IMR-90 (cell line): ENCODE data around the gene COA5. TPM values are rescaled to one million over a fixed set of nuclear protein-coding genes. Genes with fewer than 3 reads are reported as not detected.

Experiments used
- ATAC-seq: fragments of 200-7000 bp; cut with Tn5 transposase; 2 replicates; pipeline ENCODE4 v1.9.1; 2020; ENCODE audit warnings: low read depth, mild to moderate bottlenecking, moderate library complexity
- BruUV-seq: library from RNA; stranded (reverse); fragments of 400-500 nt; replicated peaks from 2 replicates; lab custom pipeline; 2021; lab: Mats Ljungman, UMichigan
- CTCF ChIA-PET: fragments of 300-600 bp; formaldehyde crosslinking; extraction: SDS; loops from one replicate; lab custom pipeline; 2021; ENCODE audit warnings: antibody characterized with exemption; lab: Yijun Ruan, JAX
- POLR2A ChIA-PET: fragments of 300-600 bp; sonication (Branson Sonifier 250); formaldehyde crosslinking; loops from one replicate; lab custom pipeline; 2022; ENCODE audit warnings: antibody characterized with exemption; ENCODE audit not compliant: unreplicated experiment; lab: Charles Lee
- DNase-seq: peaks from one replicate; pipeline ENCODE4 v3.0.0; 2013
- H2AFZ ChIP-seq: replicated peaks from 2 replicates; pipeline ENCODE3; 2013; ENCODE audit warnings: low read length, mild to moderate bottlenecking; ENCODE audit not compliant: poor library complexity
- H2AK5ac ChIP-seq: 2 replicates; pipeline ENCODE4 v1.6.1; 2013; ENCODE audit warnings: low read depth, low read length, inconsistent platforms
- H2AK9ac ChIP-seq: replicated peaks from 2 replicates; pipeline ENCODE3; 2013; ENCODE audit warnings: mild to moderate bottlenecking, low read depth, low read length, moderate library complexity; ENCODE audit not compliant: poor library complexity
- H2BK120ac ChIP-seq: 2 replicates; pipeline ENCODE4 v1.6.1; 2013; ENCODE audit warnings: low read depth, low read length, inconsistent platforms
- H2BK15ac ChIP-seq: 3 replicates; pipeline ENCODE4 v1.6.1; 2013; ENCODE audit warnings: low read depth, low read length, inconsistent platforms
- H2BK20ac ChIP-seq: 2 replicates; pipeline ENCODE4 v1.6.1; 2013; ENCODE audit warnings: low read depth, mild to moderate bottlenecking, inconsistent platforms, low read length, moderate library complexity
- H2BK5ac ChIP-seq: 2 replicates; pipeline ENCODE4 v1.6.1; 2013; ENCODE audit warnings: mild to moderate bottlenecking, low read depth, low read length, inconsistent platforms; ENCODE audit not compliant: poor library complexity, severe bottlenecking
- H3K14ac ChIP-seq: replicated peaks from 2 replicates; pipeline ENCODE4 v1.6.1; 2013; ENCODE audit warnings: low read depth, low read length, inconsistent platforms
- H3K18ac ChIP-seq: 2 replicates; pipeline ENCODE4 v1.6.1; 2013; ENCODE audit warnings: low read depth, low read length, control low read depth
- H3K23ac ChIP-seq: 2 replicates; pipeline ENCODE4 v1.6.1; 2013; ENCODE audit warnings: low read depth, low read length, inconsistent platforms
- H3K27ac ChIP-seq: 2 replicates; pipeline ENCODE4 v1.5.1; 2013; ENCODE audit warnings: mild to moderate bottlenecking, control low read depth, low read length; ENCODE audit not compliant: insufficient read depth
- H3K27me3 ChIP-seq: 2 replicates; pipeline ENCODE4 v1.6.1; 2013; ENCODE audit warnings: low read length; ENCODE audit not compliant: control insufficient read depth, insufficient read depth
- H3K36me3 ChIP-seq: 2 replicates; pipeline ENCODE4 v1.6.1; 2013; ENCODE audit warnings: low read length, mixed read lengths; ENCODE audit not compliant: control insufficient read depth, insufficient read depth
- H3K4ac ChIP-seq: 2 replicates; pipeline ENCODE4 v1.6.1; 2013; ENCODE audit warnings: low read depth, low read length, inconsistent platforms
- H3K4me1 ChIP-seq: 2 replicates; pipeline ENCODE4 v1.6.1; 2013; ENCODE audit warnings: low read length, mixed read lengths; ENCODE audit not compliant: control insufficient read depth, insufficient read depth
- H3K4me2 ChIP-seq: 2 replicates; pipeline ENCODE4 v1.6.1; 2013; ENCODE audit warnings: low read depth, mild to moderate bottlenecking, control low read depth, low read length, moderate library complexity
- H3K4me3 ChIP-seq: 2 replicates; pipeline ENCODE4 v1.5.1; 2013; ENCODE audit warnings: low read depth, mild to moderate bottlenecking, control low read depth, low read length, moderate library complexity; ENCODE audit not compliant: insufficient read depth
- H3K56ac ChIP-seq: 2 replicates; pipeline ENCODE4 v1.6.1; 2013; ENCODE audit warnings: low read length, inconsistent platforms; ENCODE audit not compliant: insufficient read depth; ENCODE audit errors: extremely low read depth
- H3K79me1 ChIP-seq, 2 experiments: 2 replicates each; pipeline ENCODE4 v1.6.1; 2013; ENCODE audit warnings: low read length in 2 of 2, inconsistent platforms in 1 of 2, low read depth in 1 of 2
- H3K9ac ChIP-seq: 2 replicates; pipeline ENCODE4 v1.6.1; 2013; ENCODE audit warnings: low read depth, low read length, control low read depth
- H3K9me1 ChIP-seq: 2 replicates; pipeline ENCODE4 v1.6.1; 2013; ENCODE audit warnings: low read length, inconsistent platforms; ENCODE audit not compliant: insufficient read depth
- H3K9me3 ChIP-seq: 2 replicates; pipeline ENCODE4 v1.6.1; 2013; ENCODE audit warnings: low read length; ENCODE audit not compliant: control insufficient read depth, insufficient read depth
- H4K20me1 ChIP-seq: 2 replicates; pipeline ENCODE4 v1.6.1; 2013; ENCODE audit warnings: low read length, inconsistent platforms; ENCODE audit not compliant: insufficient read depth
- H4K5ac ChIP-seq: 2 replicates; pipeline ENCODE4 v1.6.1; 2013; ENCODE audit warnings: mild to moderate bottlenecking, low read depth, low read length, control low read depth
- H4K8ac ChIP-seq, 2 experiments: 2 replicates each; pipeline ENCODE4 v1.6.1; 2013; ENCODE audit warnings: low read depth in 2 of 2, low read length in 2 of 2, control low read depth in 1 of 2, inconsistent platforms in 1 of 2
- H4K91ac ChIP-seq: 2 replicates; pipeline ENCODE4 v1.6.1; 2013; ENCODE audit warnings: low read depth, low read length, inconsistent platforms; ENCODE audit not compliant: insufficient read depth
- BHLHE40 ChIP-seq: fragments of 150-350 bp; IDR thresholded peaks from 2 replicates; pipeline ENCODE4 v1.6.1; 2016; ENCODE audit warnings: mild to moderate bottlenecking, low read depth, low read length
- CEBPB ChIP-seq: IDR thresholded peaks from 2 replicates; pipeline ENCODE4 v1.6.1; 2012; ENCODE audit warnings: low read depth, low read length, improper control_type of control experiment
- CHD1 ChIP-seq: IDR thresholded peaks from 2 replicates; pipeline ENCODE4 v1.6.1; 2012; ENCODE audit warnings: low read depth, low read length, improper control_type of control experiment
- CTCF ChIP-seq: conservative IDR thresholded peaks from 2 replicates; pipeline ENCODE4 v1.5.1; 2012; ENCODE audit warnings: mild to moderate bottlenecking, low read depth, low read length, improper control_type of control experiment
- ELK1 ChIP-seq: fragments of 150-350 bp; IDR thresholded peaks from 2 replicates; pipeline ENCODE4 v1.6.1; 2016; ENCODE audit warnings: low read depth, mild to moderate bottlenecking, low read length, moderate library complexity, borderline replicate concordance
- FOS ChIP-seq: fragments of 150-350 bp; IDR thresholded peaks from 2 replicates; pipeline ENCODE4 v1.6.1; 2016; ENCODE audit warnings: low read depth, low read length
- MAFK ChIP-seq: IDR thresholded peaks from 2 replicates; pipeline ENCODE4 v1.6.1; 2012; ENCODE audit warnings: low read depth, low read length, improper control_type of control experiment
- MAZ ChIP-seq: IDR thresholded peaks from 2 replicates; pipeline ENCODE4 v1.6.1; 2012; ENCODE audit warnings: low read depth, mild to moderate bottlenecking, low read length, improper control_type of control experiment, moderate library complexity, borderline replicate concordance
- MXI1 ChIP-seq: IDR thresholded peaks from 2 replicates; pipeline ENCODE4 v1.6.1; 2012; ENCODE audit warnings: low read depth, mild to moderate bottlenecking, low read length, moderate library complexity, borderline replicate concordance
- NFE2L2 ChIP-seq: fragments of 150-350 bp; IDR thresholded peaks from 2 replicates; pipeline ENCODE4 v1.6.1; 2016; ENCODE audit warnings: low read depth, mild to moderate bottlenecking, low read length
- POLR2A ChIP-seq: IDR thresholded peaks from 2 replicates; pipeline ENCODE4 v1.6.1; 2012; ENCODE audit warnings: mild to moderate bottlenecking, low read depth, low read length
- RAD21 ChIP-seq: IDR thresholded peaks from 2 replicates; pipeline ENCODE4 v1.6.1; 2012; ENCODE audit warnings: low read length, improper control_type of control experiment
- RCOR1 ChIP-seq: IDR thresholded peaks from 2 replicates; pipeline ENCODE4 v1.6.1; 2012; ENCODE audit warnings: mild to moderate bottlenecking, low read length, improper control_type of control experiment; ENCODE audit not compliant: insufficient replicate concordance
- RFX5 ChIP-seq: IDR thresholded peaks from 2 replicates; pipeline ENCODE4 v1.8.0; 2012; ENCODE audit warnings: low read depth, mild to moderate bottlenecking, low read length, moderate library complexity
- SMC3 ChIP-seq: fragments of 150-350 bp; IDR thresholded peaks from 2 replicates; pipeline ENCODE4 v1.6.1; 2016; ENCODE audit warnings: low read depth, mild to moderate bottlenecking, antibody characterized with exemption, low read length, moderate library complexity
- USF2 ChIP-seq: fragments of 150-350 bp; IDR thresholded peaks from 2 replicates; pipeline ENCODE4 v1.6.1; 2017; ENCODE audit warnings: mild to moderate bottlenecking, antibody characterized with exemption, low read length, low read depth
- WGBS, 2 experiments: methylation state at CpG; one replicate each; pipeline versions ENCODE4 v1.1.5 to v1.1.7; 2013; ENCODE audit warnings: missing lambda C conversion rate in 2 of 2; ENCODE audit not compliant: insufficient read length in 1 of 2; ENCODE audit errors: extremely low coverage in 2 of 2; 5-methylcytosine and 5-hydroxymethylcytosine counted together
- dilution Hi-C: fragments of 300-500 bp; cut with HindIII; formaldehyde crosslinking; loops from one replicate; pipeline ENCODE4 v1.14.3; 2018; ENCODE audit warnings: low sequenced_read_pairs; ENCODE audit not compliant: unreplicated experiment
- in situ Hi-C: fragments of 300-500 bp; cut with MboI; formaldehyde crosslinking; loops from 3 replicates; pipeline ENCODE4 v1.14.3; 2019; ENCODE audit warnings: low sequenced_read_pairs, inconsistent platforms, mixed read lengths
- intact Hi-C: fragments of 100-400 bp; cut with micrococcal nuclease; formaldehyde crosslinking; loops from 2 replicates; pipeline ENCODE4 v1.10.0; 2022
- polyA plus RNA-seq, 3 experiments: library from polyadenylated mRNA; depleted of rRNA; stranded (reverse); fragments of >200 nt; gene quantifications; 2 replicates each; pipeline ENCODE4 v1.2.3, GENCODE V29; 2012; ENCODE audit warnings: low replicate concordance in 1 of 3
- total RNA-seq: library from RNA; depleted of rRNA; stranded (reverse); fragments of >200 nt; gene quantifications from 2 replicates; pipeline ENCODE4 v1.2.3, GENCODE V29; 2012

Gene COA5
- total and polyA plus RNA-seq, 2 of the 4 experiments (the other 2 are of a cell fraction) = 8.4 to 14.2 TPM

- CTCF ChIA-PET = interaction anchor here (1.0 to 1.6 kb wide), 14 partner anchors 11 to 1625 kb away, joined by 3 to 20 read pairs (median 4); no protein-coding TSS in a partner anchor
- peaks cover 2% of the 10 kb centered on the region for H3K27me3 ChIP-seq
- WGBS, 2 experiments = no CpG with 5 or more reads among the region's 1 CpG
- H3K14ac ChIP-seq = no peak overlapping the region
- no peak overlapping the region for H2AFZ ChIP-seq
- no peak overlapping the region for H2BK15ac ChIP-seq
- H3K27ac ChIP-seq = no peak overlapping the region
- DNase-seq (no peak), ATAC-seq (no peak)
- H3K56ac ChIP-seq = no peak overlapping the region
- no peak overlapping the region for H2AK5ac ChIP-seq
- no peak overlapping the region for H3K18ac ChIP-seq
- no peaks in the 10 kb centered on the region for H3K36me3 ChIP-seq
- intact Hi-C loops (loop anchor here (1.0 to 10.0 kb wide), 3 partner anchors 187 to 1615 kb away; no protein-coding TSS in a partner anchor), dilution Hi-C loops (no loop called here), in situ Hi-C loops (loop anchor here (5.0 to 25.0 kb wide), 3 partner anchors 195 to 862 kb away; no protein-coding TSS in a partner anchor)
- H3K4me1 ChIP-seq = no peaks in the 10 kb centered on the region
- H4K91ac ChIP-seq = no peak overlapping the region
- H3K9me3 ChIP-seq = no peaks in the 10 kb centered on the region
- no peak overlapping the region for H4K5ac ChIP-seq
- no peak overlapping the region for H2BK20ac ChIP-seq
- H4K20me1 ChIP-seq = no peaks in the 10 kb centered on the region
- no peak overlapping the region for H3K4ac ChIP-seq
- no peak overlapping the region for H3K4me2 ChIP-seq
- TF ChIP-seq RAD21 (no peak), RFX5 (no peak), POLR2A (no peak), SMC3 (no peak), NFE2L2 (no peak), ELK1 (no peak), MAFK (no peak), MAZ (no peak), RCOR1 (no peak), MXI1 (no peak), CHD1 (no peak), USF2 (no peak), CEBPB (no peak), BHLHE40 (no peak), CTCF (no peak), FOS (no peak)
- POLR2A ChIA-PET = no interaction called here
- H2BK5ac ChIP-seq = no peak overlapping the region
- H4K8ac ChIP-seq = no peak overlapping the region
- BruUV-seq = no TSS peak
- no peak overlapping the region for H3K4me3 ChIP-seq
- no peak overlapping the region for H3K9ac ChIP-seq
- H2BK120ac ChIP-seq = no peak overlapping the region
- no peaks in the 10 kb centered on the region for H3K9me1 ChIP-seq
- no peak overlapping the region for H3K23ac ChIP-seq
- no peak overlapping the region for H2AK9ac ChIP-seq
- no peaks in the 10 kb centered on the region for H3K79me1 ChIP-seq
Observed at GRCh38 chr2:98649992-98650375, 41.7 kb upstream of the COA5 start.
